ENCODE results near the gene FSTL1. TPM values are rescaled to one million over a fixed set of nuclear protein-coding genes. Genes with fewer than 3 reads are reported as not detected.

Gene FSTL1
- total and polyA plus RNA-seq, 2 donors (not counting 1 experiment from before 2014, with no cell fraction given): 0.15 TPM; not detected in 1

GRCh38 chr3:120429921-120430361 is 20.9 kb downstream of the FSTL1 start:
- TF ChIP-seq CTCF (IDR thresholded peaks at IDR 0.05): no peak
- no peak for TF ChIP-seq EZH2 (IDR thresholded peaks at IDR 0.05; ENCODE audit: borderline replicate concordance, insufficient read depth, low read depth, low read length, poor library complexity, severe bottlenecking)
- H3K4me3 Mint-ChIP-seq: no peak overlapping the region
- CTCF ChIA-PET: no interaction called here
- Histone ChIP-seq H3K4me1 (ENCODE audit: control insufficient read depth in 2 of 2, insufficient read depth in 2 of 2, low read length in 2 of 2) (no peaks in the 10 kb centered on the region), H3K9ac (ENCODE audit: low read length) (no peak overlapping the region), H4K20me1 (ENCODE audit: control insufficient read depth, insufficient read depth, low read length, poor library complexity, severe bottlenecking) (no peaks in the 10 kb centered on the region), H3K4me3 (ENCODE audit: control extremely low read depth in 1 of 5, extremely low read depth in 1 of 5, insufficient read depth in 1 of 5, low read depth in 2 of 5, low read length in 4 of 5) (no peak overlapping the region), H3K79me2 (ENCODE audit: control insufficient read depth, insufficient read depth, low read length) (no peaks in the 10 kb centered on the region), H3K27ac (ENCODE audit: low read length in 2 of 2) (no peak overlapping the region), H3K27me3 (replicated peaks in 1 of 4; ENCODE audit: control extremely low read depth in 1 of 4, control insufficient read depth in 3 of 4, insufficient read depth in 4 of 4, low read length in 3 of 4) (no peaks in the 10 kb centered on the region), H3K4me2 (replicated peaks; ENCODE audit: low read depth, low read length, poor library complexity, severe bottlenecking) (no peak overlapping the region), H2AFZ (ENCODE audit: insufficient read depth, low read depth, low read length, poor library complexity, severe bottlenecking) (no peak overlapping the region), H3K36me3 (replicated peaks in 1 of 2; ENCODE audit: control extremely low read depth in 1 of 2, control insufficient read depth in 1 of 2, extremely low read depth in 1 of 2, insufficient read depth in 2 of 2, low read length in 1 of 2) (no peaks in the 10 kb centered on the region), H3K9me3 (ENCODE audit: control extremely low read depth in 1 of 3, control insufficient read depth in 2 of 3, insufficient read depth in 1 of 3, low read length in 2 of 3) (no peaks in the 10 kb centered on the region)
- H3K27ac Mint-ChIP-seq: no peak overlapping the region
- intact Hi-C loops (cut with micrococcal nuclease): no loop called here
- DNase-seq (no peak), ATAC-seq (ENCODE audit: low read depth) (no peak)
- peaks cover 23% of the 10 kb centered on the region for H3K27me3 Mint-ChIP-seq
- H3K4me1 Mint-ChIP-seq: no peaks in the 10 kb centered on the region
- 82% methylated on average over 1 of the region's 1 CpG for WGBS (ENCODE audit: insufficient coverage)
- POLR2A ChIA-PET: no interaction called here
- H3K9me3 Mint-ChIP-seq (ENCODE audit: insufficient read depth): no peaks in the 10 kb centered on the region

GRCh38 chr3:120428924-120429323 is 21.9 kb downstream of the FSTL1 start:
- no peaks in the 10 kb centered on the region for H3K36me3 ChIP-seq (replicated peaks in 1 of 2; ENCODE audit: control extremely low read depth in 1 of 2, control insufficient read depth in 1 of 2, extremely low read depth in 1 of 2, insufficient read depth in 2 of 2, low read length in 1 of 2)
- no peaks in the 10 kb centered on the region for H3K79me2 ChIP-seq (ENCODE audit: control insufficient read depth, insufficient read depth, low read length)
- peaks cover 26% of the 10 kb centered on the region for H3K27me3 Mint-ChIP-seq
- no peaks in the 10 kb centered on the region for H4K20me1 ChIP-seq (ENCODE audit: control insufficient read depth, insufficient read depth, low read length, poor library complexity, severe bottlenecking)
- no peaks in the 10 kb centered on the region for H3K4me1 Mint-ChIP-seq
- ChIA-PET CTCF (no interaction called here), POLR2A (no interaction called here)
- no peaks in the 10 kb centered on the region for H3K4me1 ChIP-seq (ENCODE audit: control insufficient read depth in 2 of 2, insufficient read depth in 2 of 2, low read length in 2 of 2)
- H3K9me3 Mint-ChIP-seq (ENCODE audit: insufficient read depth): no peaks in the 10 kb centered on the region
- H3K4me3 Mint-ChIP-seq: no peak overlapping the region
- intact Hi-C loops (cut with micrococcal nuclease): no loop called here
- H3K27ac Mint-ChIP-seq: no peak overlapping the region
- H3K9ac ChIP-seq (ENCODE audit: low read length): no peak overlapping the region
- H3K4me2 ChIP-seq (replicated peaks; ENCODE audit: low read depth, low read length, poor library complexity, severe bottlenecking): no peak overlapping the region
- no peaks in the 10 kb centered on the region for H3K27me3 ChIP-seq (replicated peaks in 1 of 4; ENCODE audit: control extremely low read depth in 1 of 4, control insufficient read depth in 3 of 4, insufficient read depth in 4 of 4, low read length in 3 of 4)
- no peak for TF ChIP-seq EZH2 (IDR thresholded peaks at IDR 0.05; ENCODE audit: borderline replicate concordance, insufficient read depth, low read depth, low read length, poor library complexity, severe bottlenecking)
- no peak overlapping the region for H3K27ac ChIP-seq (ENCODE audit: low read length in 2 of 2)
- no peak overlapping the region for H3K4me3 ChIP-seq (ENCODE audit: control extremely low read depth in 1 of 5, extremely low read depth in 1 of 5, insufficient read depth in 1 of 5, low read depth in 2 of 5, low read length in 4 of 5)
- DNase-seq (no peak), ATAC-seq (ENCODE audit: low read depth) (no peak)
- no peaks in the 10 kb centered on the region for H3K9me3 ChIP-seq (ENCODE audit: control extremely low read depth in 1 of 3, control insufficient read depth in 2 of 3, insufficient read depth in 1 of 3, low read length in 2 of 3)
- WGBS (ENCODE audit: insufficient coverage): no CpG with 5 or more reads among the region's 2 CpGs
- H2AFZ ChIP-seq (ENCODE audit: insufficient read depth, low read depth, low read length, poor library complexity, severe bottlenecking): no peak overlapping the region

Measured in B cell (primary cell).